ENCODE data around the gene OTUB2.

Gene OTUB2

DNA sequence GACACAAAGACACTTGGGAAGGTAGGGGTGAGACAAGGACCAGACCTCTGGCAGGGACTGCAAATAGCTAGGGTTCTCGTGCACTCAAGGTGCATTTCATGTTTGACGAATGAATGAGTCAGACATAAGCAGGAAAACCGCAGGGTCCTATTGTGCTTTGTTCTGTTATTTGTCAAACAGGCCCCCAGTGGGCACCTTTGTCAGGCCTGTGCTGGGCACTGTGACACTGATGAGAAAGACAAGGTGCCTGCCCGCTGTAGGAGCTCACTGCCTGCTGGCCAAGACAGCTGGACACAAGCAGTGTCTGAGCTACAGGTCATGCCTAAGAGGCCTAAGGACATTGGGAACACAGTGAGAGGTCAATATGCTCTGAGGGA lies 2.3 kb downstream of the OTUB2 start:
- no peaks in the 10 kb centered on the region for H3K9me3 ChIP-seq (ENCODE audit: control insufficient read depth, low read length)
- no peak overlapping the region for H3K4me3 ChIP-seq (ENCODE audit: insufficient read depth, low read depth, low read length, poor library complexity, severe bottlenecking)
- H3K27me3 ChIP-seq (replicated peaks; ENCODE audit: control insufficient read depth, insufficient read depth, low read length, poor library complexity, severe bottlenecking): no peaks in the 10 kb centered on the region
- DNase-seq: no peak
- no peak overlapping the region for H3K27ac ChIP-seq (ENCODE audit: insufficient read depth, low read length, poor library complexity, severe bottlenecking)
- H3K36me3 ChIP-seq (ENCODE audit: control insufficient read depth, insufficient read depth, low read length): no peaks in the 10 kb centered on the region
- peaks cover 17% of the 10 kb centered on the region for H3K4me1 ChIP-seq (ENCODE audit: control insufficient read depth, insufficient read depth, low read length, poor library complexity, severe bottlenecking)

DNA sequence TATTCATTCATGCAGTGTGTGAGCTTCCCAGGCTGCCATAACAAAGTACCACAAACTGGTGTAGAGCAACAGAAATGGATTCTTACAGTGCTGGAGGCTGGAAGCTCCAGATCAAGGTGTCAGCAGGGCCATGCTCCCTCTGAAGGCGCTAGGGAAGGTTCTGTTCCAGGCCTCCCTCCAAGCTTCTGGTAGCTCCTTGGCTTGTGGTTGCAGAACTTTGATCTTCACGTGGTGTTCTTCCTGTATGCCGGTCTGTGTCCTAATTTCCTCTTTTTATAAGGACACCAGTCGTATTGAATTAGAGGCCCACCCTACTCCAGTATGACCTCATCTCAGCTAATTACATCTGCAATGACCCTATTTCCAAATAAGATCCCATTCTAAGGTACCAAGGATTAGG lies 3.1 kb downstream of the OTUB2 start:
- peaks cover 17% of the 10 kb centered on the region for H3K4me1 ChIP-seq (ENCODE audit: control insufficient read depth, insufficient read depth, low read length, poor library complexity, severe bottlenecking)
- H3K27me3 ChIP-seq (replicated peaks; ENCODE audit: control insufficient read depth, insufficient read depth, low read length, poor library complexity, severe bottlenecking): no peaks in the 10 kb centered on the region
- H3K27ac ChIP-seq (ENCODE audit: insufficient read depth, low read length, poor library complexity, severe bottlenecking): no peak overlapping the region
- no peaks in the 10 kb centered on the region for H3K36me3 ChIP-seq (ENCODE audit: control insufficient read depth, insufficient read depth, low read length)
- no peaks in the 10 kb centered on the region for H3K9me3 ChIP-seq (ENCODE audit: control insufficient read depth, low read length)
- no peak overlapping the region for H3K4me3 ChIP-seq (ENCODE audit: insufficient read depth, low read depth, low read length, poor library complexity, severe bottlenecking)
- no peak for DNase-seq

DNA sequence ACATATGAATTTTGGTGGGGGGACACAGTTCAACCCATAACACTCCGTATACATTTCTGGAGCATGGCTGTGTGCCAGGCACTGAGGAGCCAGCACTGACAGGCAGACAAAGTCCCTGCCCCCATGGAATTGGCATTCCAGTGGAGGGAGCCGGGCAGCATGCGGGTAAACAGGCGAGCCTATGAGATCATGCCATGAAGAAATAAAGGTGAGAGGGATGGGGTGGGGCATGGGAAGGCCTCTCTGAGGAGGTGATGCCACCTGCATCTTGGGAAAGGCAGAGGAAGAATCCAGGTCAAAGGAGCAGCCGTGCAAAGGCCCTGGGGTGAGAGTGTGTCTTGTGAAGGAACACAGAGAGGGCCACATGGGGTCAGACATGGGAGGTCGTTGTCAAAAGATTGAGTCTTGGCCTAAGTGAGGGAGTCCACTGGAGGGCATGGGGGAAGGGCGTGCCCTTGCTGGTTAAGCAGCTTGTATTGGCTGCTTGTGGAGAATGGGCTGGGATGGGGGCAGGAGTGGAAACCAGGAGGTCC lies 3.6 kb downstream of the OTUB2 start:
- no peaks in the 10 kb centered on the region for H3K9me3 ChIP-seq (ENCODE audit: control insufficient read depth, low read length)
- H3K27me3 ChIP-seq (replicated peaks; ENCODE audit: control insufficient read depth, insufficient read depth, low read length, poor library complexity, severe bottlenecking): no peaks in the 10 kb centered on the region
- no peak overlapping the region for H3K27ac ChIP-seq (ENCODE audit: insufficient read depth, low read length, poor library complexity, severe bottlenecking)
- DNase-seq: no peak
- H3K4me3 ChIP-seq (ENCODE audit: insufficient read depth, low read depth, low read length, poor library complexity, severe bottlenecking): no peak overlapping the region
- peaks cover 17% of the 10 kb centered on the region for H3K4me1 ChIP-seq (ENCODE audit: control insufficient read depth, insufficient read depth, low read length, poor library complexity, severe bottlenecking)
- no peaks in the 10 kb centered on the region for H3K36me3 ChIP-seq (ENCODE audit: control insufficient read depth, insufficient read depth, low read length)

DNA sequence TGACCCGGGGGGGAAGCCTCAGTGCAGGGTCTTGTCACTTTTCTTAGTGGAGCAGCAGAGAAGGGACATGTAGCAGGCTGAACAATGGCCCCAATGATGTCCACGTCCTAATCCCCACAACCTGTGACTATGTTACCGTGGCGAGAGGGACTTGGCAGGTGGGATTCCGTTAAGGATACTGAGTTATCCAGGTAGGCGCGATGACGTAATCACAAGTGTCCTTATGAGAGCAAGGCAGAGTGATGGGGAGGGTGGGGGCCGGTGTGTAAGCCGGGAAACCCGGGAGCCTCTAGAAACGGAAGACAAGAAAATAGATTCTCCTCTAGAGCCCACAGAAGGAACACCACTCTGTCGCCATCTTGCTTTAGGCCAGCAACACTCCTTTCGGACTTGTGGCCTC lies 4.4 kb downstream of the OTUB2 start:
- no peak overlapping the region for H3K4me3 ChIP-seq (ENCODE audit: insufficient read depth, low read depth, low read length, poor library complexity, severe bottlenecking)
- H3K36me3 ChIP-seq (ENCODE audit: control insufficient read depth, insufficient read depth, low read length): no peaks in the 10 kb centered on the region
- no peaks in the 10 kb centered on the region for H3K9me3 ChIP-seq (ENCODE audit: control insufficient read depth, low read length)
- H3K27me3 ChIP-seq (replicated peaks; ENCODE audit: control insufficient read depth, insufficient read depth, low read length, poor library complexity, severe bottlenecking): no peaks in the 10 kb centered on the region
- peaks cover 17% of the 10 kb centered on the region for H3K4me1 ChIP-seq (ENCODE audit: control insufficient read depth, insufficient read depth, low read length, poor library complexity, severe bottlenecking)
- no peak overlapping the region for H3K27ac ChIP-seq (ENCODE audit: insufficient read depth, low read length, poor library complexity, severe bottlenecking)
- DNase-seq: no peak

DNA sequence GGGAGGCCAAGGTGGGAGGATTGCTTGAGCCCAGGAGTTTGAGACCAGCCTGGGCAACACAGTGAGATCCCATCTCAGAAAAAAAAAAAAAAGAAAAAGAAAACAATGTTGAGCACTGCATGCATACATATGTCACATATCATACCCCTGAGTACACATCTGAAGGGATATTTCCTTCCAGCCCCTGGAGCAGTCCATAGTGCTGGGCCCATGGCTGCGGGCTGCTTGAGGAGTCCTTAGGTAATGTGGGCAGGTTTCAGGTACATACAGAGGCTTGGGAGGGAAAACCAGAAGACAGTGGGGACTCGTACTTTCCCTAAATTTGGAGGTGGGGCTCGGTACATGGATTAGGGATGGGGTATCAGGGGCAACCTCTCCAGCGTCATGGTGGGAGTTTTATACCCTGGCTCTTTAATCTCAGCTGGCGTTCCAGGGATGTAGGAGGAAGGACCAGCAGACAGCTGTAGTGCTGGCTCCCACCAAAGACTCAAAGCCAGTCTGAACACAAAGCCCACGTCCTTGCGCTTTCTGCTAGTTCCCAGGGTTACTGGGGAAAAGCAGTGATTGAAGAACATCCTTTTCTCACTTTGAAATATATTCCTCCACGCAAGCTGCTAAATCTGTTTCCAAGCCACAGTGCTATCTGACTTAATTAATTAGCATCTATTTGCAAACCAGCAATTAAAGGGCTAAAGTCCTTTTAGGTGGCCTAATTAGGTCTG lies 5.2 kb downstream of the OTUB2 start:
- Histone ChIP-seq H3K27ac (ENCODE audit: insufficient read depth, low read length, poor library complexity, severe bottlenecking) (no peak overlapping the region), H3K27me3 (replicated peaks; ENCODE audit: control insufficient read depth, insufficient read depth, low read length, poor library complexity, severe bottlenecking) (no peaks in the 10 kb centered on the region), H3K4me3 (ENCODE audit: insufficient read depth, low read depth, low read length, poor library complexity, severe bottlenecking) (no peak overlapping the region), H3K4me1 (ENCODE audit: control insufficient read depth, insufficient read depth, low read length, poor library complexity, severe bottlenecking) (peaks cover 17% of the 10 kb centered on the region), H3K9me3 (ENCODE audit: control insufficient read depth, low read length) (no peaks in the 10 kb centered on the region), H3K36me3 (ENCODE audit: control insufficient read depth, insufficient read depth, low read length) (no peaks in the 10 kb centered on the region)
- no peak for DNase-seq

DNA sequence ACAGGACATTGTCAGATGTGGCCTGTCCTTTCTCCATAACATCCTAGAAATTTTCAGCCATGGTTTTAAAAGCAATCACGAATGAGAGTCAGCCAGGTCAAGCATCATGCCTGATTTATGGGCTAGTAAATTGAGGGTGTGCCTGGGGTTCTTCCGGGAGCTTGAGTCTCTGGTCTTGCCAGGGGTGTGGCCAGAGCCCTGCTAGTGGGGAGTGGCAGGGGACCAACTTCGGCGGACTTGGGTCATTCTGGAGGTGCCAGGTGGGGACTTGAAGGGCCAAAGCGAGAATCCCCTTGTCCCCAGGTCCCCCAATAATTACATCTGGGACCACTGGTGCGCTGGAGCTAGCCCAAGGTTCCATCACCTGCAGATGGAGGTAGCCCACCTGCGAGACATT lies 5.7 kb downstream of the OTUB2 start:
- DNase-seq: no peak
- H3K27ac ChIP-seq (ENCODE audit: insufficient read depth, low read length, poor library complexity, severe bottlenecking): no peak overlapping the region
- H3K36me3 ChIP-seq (ENCODE audit: control insufficient read depth, insufficient read depth, low read length): no peaks in the 10 kb centered on the region
- no peaks in the 10 kb centered on the region for H3K27me3 ChIP-seq (replicated peaks; ENCODE audit: control insufficient read depth, insufficient read depth, low read length, poor library complexity, severe bottlenecking)
- H3K9me3 ChIP-seq (ENCODE audit: control insufficient read depth, low read length): no peaks in the 10 kb centered on the region
- peaks cover 12% of the 10 kb centered on the region for H3K4me1 ChIP-seq (ENCODE audit: control insufficient read depth, insufficient read depth, low read length, poor library complexity, severe bottlenecking)
- no peak overlapping the region for H3K4me3 ChIP-seq (ENCODE audit: insufficient read depth, low read depth, low read length, poor library complexity, severe bottlenecking)

DNA sequence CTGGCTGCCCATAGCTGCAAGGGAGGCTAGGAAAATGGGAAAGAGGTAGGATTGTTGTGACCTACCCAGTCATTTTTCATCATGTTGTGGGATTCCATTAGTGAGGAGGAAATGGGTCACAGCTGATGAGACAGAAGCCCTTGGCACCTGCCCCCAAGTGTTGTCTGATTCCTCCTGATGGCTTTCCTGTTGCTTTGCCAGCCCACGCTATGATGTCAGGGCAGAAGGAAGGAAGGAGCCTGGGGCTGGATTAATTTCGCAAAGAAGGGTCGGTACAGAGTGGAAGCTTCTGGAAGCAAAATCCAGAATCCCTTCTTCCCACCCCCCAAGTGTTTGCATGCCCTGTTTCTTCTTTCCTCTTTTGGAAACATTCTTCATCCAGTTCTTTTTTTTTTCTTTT lies 8.7 kb downstream of the OTUB2 start:
- H3K4me1 ChIP-seq (ENCODE audit: control insufficient read depth, insufficient read depth, low read length, poor library complexity, severe bottlenecking): no peaks in the 10 kb centered on the region
- H3K4me3 ChIP-seq (ENCODE audit: insufficient read depth, low read depth, low read length, poor library complexity, severe bottlenecking): no peak overlapping the region
- no peaks in the 10 kb centered on the region for H3K36me3 ChIP-seq (ENCODE audit: control insufficient read depth, insufficient read depth, low read length)
- no peak overlapping the region for H3K27ac ChIP-seq (ENCODE audit: insufficient read depth, low read length, poor library complexity, severe bottlenecking)
- no peaks in the 10 kb centered on the region for H3K9me3 ChIP-seq (ENCODE audit: control insufficient read depth, low read length)
- no peak for DNase-seq
- H3K27me3 ChIP-seq (replicated peaks; ENCODE audit: control insufficient read depth, insufficient read depth, low read length, poor library complexity, severe bottlenecking): no peaks in the 10 kb centered on the region

DNA sequence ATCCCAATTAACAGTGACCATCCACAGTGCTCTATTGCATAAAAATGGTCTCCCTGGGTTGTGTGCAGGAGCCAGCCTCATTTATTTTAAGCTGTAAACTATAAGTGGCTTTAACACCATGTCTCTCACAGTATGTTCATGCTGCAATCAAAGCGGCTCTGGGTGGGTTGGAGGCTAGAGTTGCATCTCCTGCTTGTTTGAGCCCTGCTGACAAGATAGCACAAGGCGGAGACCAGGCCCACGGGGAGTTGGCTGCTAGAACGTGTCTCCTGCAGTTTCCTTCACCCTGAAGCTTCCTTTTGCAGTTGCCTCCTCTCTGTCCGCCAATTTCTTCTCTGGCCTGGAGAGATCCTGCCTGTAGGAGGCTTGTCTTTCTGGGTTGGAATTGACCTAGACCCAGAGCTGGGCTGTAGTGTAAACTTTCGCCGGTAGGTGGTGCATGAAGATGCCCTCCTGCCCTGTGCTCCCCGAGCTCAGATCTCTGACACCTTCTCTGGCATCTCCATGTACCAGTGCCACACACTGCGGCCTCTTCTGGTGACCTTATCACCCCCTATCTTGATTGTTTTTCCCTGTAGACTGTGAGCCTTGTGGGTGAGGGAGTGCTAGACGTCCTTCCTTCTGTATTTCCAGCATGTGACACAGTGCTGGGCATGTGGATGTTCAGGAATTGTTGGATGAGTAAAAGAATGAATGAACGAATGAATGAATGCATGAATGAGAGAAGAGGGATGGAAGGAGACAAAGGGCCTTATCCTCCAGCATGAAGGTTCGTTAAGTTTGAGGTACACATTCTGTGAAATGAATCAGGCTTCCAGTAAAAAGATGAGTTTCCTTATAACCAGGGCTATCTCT lies 10.4 kb downstream of the OTUB2 start:
- no peak overlapping the region for H3K27ac ChIP-seq (ENCODE audit: insufficient read depth, low read length, poor library complexity, severe bottlenecking)
- peak; percentile 43 to 55 (median 53) for DNase-seq
- no peaks in the 10 kb centered on the region for H3K27me3 ChIP-seq (replicated peaks; ENCODE audit: control insufficient read depth, insufficient read depth, low read length, poor library complexity, severe bottlenecking)
- H3K9me3 ChIP-seq (ENCODE audit: control insufficient read depth, low read length): no peaks in the 10 kb centered on the region
- H3K4me3 ChIP-seq (ENCODE audit: insufficient read depth, low read depth, low read length, poor library complexity, severe bottlenecking): no peak overlapping the region
- H3K4me1 ChIP-seq (ENCODE audit: control insufficient read depth, insufficient read depth, low read length, poor library complexity, severe bottlenecking): no peaks in the 10 kb centered on the region
- no peaks in the 10 kb centered on the region for H3K36me3 ChIP-seq (ENCODE audit: control insufficient read depth, insufficient read depth, low read length)

DNA sequence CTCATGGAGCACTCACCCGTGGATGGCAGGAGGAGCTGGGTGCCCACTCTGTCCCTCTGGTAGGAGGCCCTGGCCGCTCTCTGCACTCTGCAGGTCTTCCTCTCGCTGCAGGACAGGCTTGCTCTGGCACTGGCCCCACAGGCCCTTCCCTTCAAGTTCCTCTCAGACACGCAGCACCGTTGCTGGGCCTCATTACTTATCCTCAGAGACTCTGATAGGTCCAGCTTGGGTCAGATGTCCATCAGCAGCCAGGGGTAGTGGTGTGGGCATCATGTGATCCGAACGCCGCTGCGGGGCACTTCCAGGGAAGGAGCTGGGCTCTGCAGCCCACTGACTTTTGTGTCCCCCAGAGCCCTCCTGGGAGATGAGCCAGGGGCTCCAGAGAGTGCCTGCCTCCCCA lies 11.8 kb downstream of the OTUB2 start:
- no peak overlapping the region for H3K4me3 ChIP-seq (ENCODE audit: insufficient read depth, low read depth, low read length, poor library complexity, severe bottlenecking)
- DNase-seq: no peak
- no peaks in the 10 kb centered on the region for H3K27me3 ChIP-seq (replicated peaks; ENCODE audit: control insufficient read depth, insufficient read depth, low read length, poor library complexity, severe bottlenecking)
- H3K9me3 ChIP-seq (ENCODE audit: control insufficient read depth, low read length): no peaks in the 10 kb centered on the region
- H3K36me3 ChIP-seq (ENCODE audit: control insufficient read depth, insufficient read depth, low read length): no peaks in the 10 kb centered on the region
- no peaks in the 10 kb centered on the region for H3K4me1 ChIP-seq (ENCODE audit: control insufficient read depth, insufficient read depth, low read length, poor library complexity, severe bottlenecking)
- H3K27ac ChIP-seq (ENCODE audit: insufficient read depth, low read length, poor library complexity, severe bottlenecking): no peak overlapping the region

DNA sequence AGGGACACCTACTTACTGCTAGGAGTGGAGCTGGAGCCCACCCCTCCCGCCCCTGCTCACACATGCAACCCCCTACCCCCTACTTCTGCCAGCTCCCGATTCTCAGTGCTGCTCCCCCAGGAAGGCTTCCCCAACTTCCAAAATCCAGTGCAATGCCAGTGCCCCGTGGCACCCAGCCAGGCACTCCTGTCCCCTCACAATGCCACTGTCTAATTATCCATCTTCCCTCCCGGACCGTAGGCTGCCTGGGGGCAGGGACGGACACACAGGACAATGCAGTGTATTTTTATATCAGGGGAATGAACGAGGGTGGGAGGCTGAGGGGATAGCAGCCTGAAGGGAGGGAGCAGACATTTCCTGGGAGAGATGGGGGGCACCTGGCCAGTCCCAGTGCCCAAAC lies 12.4 kb downstream of the OTUB2 start:
- no peak overlapping the region for H3K4me3 ChIP-seq (ENCODE audit: insufficient read depth, low read depth, low read length, poor library complexity, severe bottlenecking)
- DNase-seq: no peak
- H3K36me3 ChIP-seq (ENCODE audit: control insufficient read depth, insufficient read depth, low read length): no peaks in the 10 kb centered on the region
- no peak overlapping the region for H3K27ac ChIP-seq (ENCODE audit: insufficient read depth, low read length, poor library complexity, severe bottlenecking)
- no peaks in the 10 kb centered on the region for H3K4me1 ChIP-seq (ENCODE audit: control insufficient read depth, insufficient read depth, low read length, poor library complexity, severe bottlenecking)
- H3K27me3 ChIP-seq (replicated peaks; ENCODE audit: control insufficient read depth, insufficient read depth, low read length, poor library complexity, severe bottlenecking): no peaks in the 10 kb centered on the region
- H3K9me3 ChIP-seq (ENCODE audit: control insufficient read depth, low read length): no peaks in the 10 kb centered on the region

Measured in effector memory CD4-positive, alpha-beta T cell (primary cell).